DMS79 treated with DMSO at 0.1 percent for 48 hours (cell line): Measurements from ENCODE around the gene IFIH1.

Experiments
- DNase-seq: peaks from one replicate; lab custom pipeline; 2025; lab: John Stamatoyannopoulos, UW

Gene IFIH1

GRCh38 chr2:162257425-162257824 lies 61.1 kb downstream of the IFIH1 start:
- DNase-seq = no peak

- no peak for DNase-seq
Measured at GRCh38 chr2:162256591-162256991, 61.9 kb downstream of the IFIH1 start.

- no peak for DNase-seq
Measured at GRCh38 chr2:162254236-162254871, 64.1 kb downstream of the IFIH1 start.

GRCh38 chr2:162253435-162253834 lies 65.0 kb downstream of the IFIH1 start:
- DNase-seq = no peak

- no peak for DNase-seq
Measured at GRCh38 chr2:162252153-162252552, 66.3 kb downstream of the IFIH1 start.

- peak; percentile 8 for DNase-seq
Measured at GRCh38 chr2:162245781-162246180, 72.7 kb downstream of the IFIH1 start.

- peak; percentile 87 for DNase-seq
Measured at GRCh38 chr2:162245061-162245460, 73.4 kb downstream of the IFIH1 start.

- peak; percentile 49 for DNase-seq
Measured at GRCh38 chr2:162244541-162245031, 73.9 kb downstream of the IFIH1 start.

GRCh38 chr2:162243715-162244114 lies 74.8 kb downstream of the IFIH1 start:
- DNase-seq = no peak

GRCh38 chr2:162243294-162243693 lies 75.2 kb downstream of the IFIH1 start, which contains the start of gene FAP:
Gene FAP (minus strand): TSS chr2:162243445. CDS start chr2:162243327, 118 bp downstream.
- DNase-seq = no peak

GRCh38 chr2:162242586-162243280 lies 75.8 kb downstream of the IFIH1 start:
- DNase-seq = peak; percentile 52

GRCh38 chr2:162241571-162241970 lies 76.9 kb downstream of the IFIH1 start:
- DNase-seq = no peak

GRCh38 chr2:162234620-162235462 lies 83.6 kb downstream of the IFIH1 start:
- DNase-seq = no peak

GRCh38 chr2:162233197-162233596 lies 85.3 kb downstream of the IFIH1 start:
- DNase-seq = no peak

GRCh38 chr2:162232671-162233070 lies 85.8 kb downstream of the IFIH1 start:
- DNase-seq = no peak

- no peak for DNase-seq
Measured at GRCh38 chr2:162232027-162232426, 86.5 kb downstream of the IFIH1 start.

GRCh38 chr2:162230761-162231160 lies 87.7 kb downstream of the IFIH1 start:
- DNase-seq = no peak

GRCh38 chr2:162226836-162227235 lies 91.6 kb downstream of the IFIH1 start:
- no peak for DNase-seq

GRCh38 chr2:162221064-162221463 lies 97.4 kb downstream of the IFIH1 start:
- DNase-seq = peak; percentile 19

GRCh38 chr2:162220368-162220767 lies 98.1 kb downstream of the IFIH1 start:
- no peak for DNase-seq

GRCh38 chr2:162219426-162219825 lies 99.1 kb downstream of the IFIH1 start:
- DNase-seq = no peak

- no peak for DNase-seq
Measured at GRCh38 chr2:162217598-162217997, 100.9 kb downstream of the IFIH1 start.
